ENCODE measurements around the gene PNLIPRP1. TPM values are rescaled to one million over a fixed set of nuclear protein-coding genes. Genes with fewer than 3 reads are reported as not detected.

The PNLIPRP1 gene
- total and polyA plus RNA-seq, 2 experiments from 2014 or later: 0.39 TPM; not detected in 1

DNA sequence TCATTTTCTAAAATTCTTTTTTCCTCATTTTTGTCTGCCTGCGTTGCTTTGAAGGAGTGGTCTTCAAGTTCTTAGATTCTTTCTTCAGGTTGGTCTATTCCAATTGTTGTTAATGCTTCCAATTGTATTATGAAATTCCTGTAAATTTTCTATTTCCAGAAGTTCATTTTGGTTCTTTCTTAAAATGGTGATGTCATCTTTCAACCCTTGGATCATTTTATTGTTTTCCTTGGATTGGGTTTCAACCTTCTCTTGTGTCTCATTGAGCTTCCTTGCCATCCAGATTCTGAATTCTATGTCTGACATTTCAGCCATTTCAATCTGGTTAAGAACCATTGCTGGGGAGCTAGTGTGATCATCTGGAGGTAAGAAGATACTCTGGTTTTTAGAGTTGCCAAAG is 63.1 kb downstream of the PNLIPRP1 start:
- Histone ChIP-seq H4K20me1 (ENCODE audit: insufficient read depth, poor library complexity, severe bottlenecking) (no peaks in the 10 kb centered on the region), H3K4me1 (ENCODE audit: insufficient read depth) (no peaks in the 10 kb centered on the region), H3K9me2 (replicated peaks; ENCODE audit: insufficient read depth) (no peaks in the 10 kb centered on the region), H2AFZ (no peak overlapping the region), H3K27me3 (no peaks in the 10 kb centered on the region), H3K4me3 (no peak overlapping the region), H3K27ac (no peak overlapping the region), H3K79me2 (no peaks in the 10 kb centered on the region), H3K4me2 (no peak overlapping the region), H3K36me3 (replicated peaks; ENCODE audit: insufficient read depth, low read depth) (no peaks in the 10 kb centered on the region), H3K9me3 (ENCODE audit: low read depth) (no peaks in the 10 kb centered on the region)
- 90% methylated on average over 1 of the region's 1 CpG for WGBS (ENCODE audit: low lambda C conversion rate, missing lambda C conversion rate)
- TF ChIP-seq, protein P1, sequence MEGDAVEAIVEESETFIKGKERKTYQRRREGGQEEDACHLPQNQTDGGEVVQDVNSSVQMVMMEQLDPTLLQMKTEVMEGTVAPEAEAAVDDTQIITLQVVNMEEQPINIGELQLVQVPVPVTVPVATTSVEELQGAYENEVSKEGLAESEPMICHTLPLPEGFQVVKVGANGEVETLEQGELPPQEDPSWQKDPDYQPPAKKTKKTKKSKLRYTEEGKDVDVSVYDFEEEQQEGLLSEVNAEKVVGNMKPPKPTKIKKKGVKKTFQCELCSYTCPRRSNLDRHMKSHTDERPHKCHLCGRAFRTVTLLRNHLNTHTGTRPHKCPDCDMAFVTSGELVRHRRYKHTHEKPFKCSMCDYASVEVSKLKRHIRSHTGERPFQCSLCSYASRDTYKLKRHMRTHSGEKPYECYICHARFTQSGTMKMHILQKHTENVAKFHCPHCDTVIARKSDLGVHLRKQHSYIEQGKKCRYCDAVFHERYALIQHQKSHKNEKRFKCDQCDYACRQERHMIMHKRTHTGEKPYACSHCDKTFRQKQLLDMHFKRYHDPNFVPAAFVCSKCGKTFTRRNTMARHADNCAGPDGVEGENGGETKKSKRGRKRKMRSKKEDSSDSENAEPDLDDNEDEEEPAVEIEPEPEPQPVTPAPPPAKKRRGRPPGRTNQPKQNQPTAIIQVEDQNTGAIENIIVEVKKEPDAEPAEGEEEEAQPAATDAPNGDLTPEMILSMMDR (IDR thresholded peaks at IDR 0.05; ENCODE audit: poor library complexity): no peak
- no peak for TF ChIP-seq EZH2phosphoT487 (IDR thresholded peaks at IDR 0.05; ENCODE audit: low read depth, severe bottlenecking, unreplicated experiment)
- DNase-seq (ENCODE audit: low spot score): no peak

DNA sequence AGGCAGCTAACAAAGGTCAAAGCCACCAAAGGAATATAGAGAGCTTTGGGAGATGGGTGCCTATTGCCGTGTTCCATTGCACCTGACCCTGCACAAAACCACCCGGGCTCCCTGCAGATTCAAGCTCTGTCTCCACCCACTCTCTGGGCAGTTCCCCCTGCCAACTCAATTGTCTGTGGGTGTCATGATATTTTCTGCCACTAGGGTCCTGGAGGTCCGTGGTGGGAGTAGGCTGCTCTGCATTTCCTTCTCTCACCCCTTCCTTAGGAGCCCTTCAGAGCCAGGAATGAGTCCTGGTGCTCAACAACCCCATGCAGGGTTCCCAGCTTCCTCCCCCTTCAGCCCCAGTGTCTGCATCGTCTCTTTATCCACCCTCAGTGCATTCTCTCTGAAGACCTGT is 64.1 kb downstream of the PNLIPRP1 start:
- Histone ChIP-seq H3K9me2 (replicated peaks; ENCODE audit: insufficient read depth) (no peaks in the 10 kb centered on the region), H3K4me3 (no peak overlapping the region), H3K79me2 (no peaks in the 10 kb centered on the region), H3K27ac (no peak overlapping the region), H3K36me3 (replicated peaks; ENCODE audit: insufficient read depth, low read depth) (no peaks in the 10 kb centered on the region), H3K4me1 (ENCODE audit: insufficient read depth) (no peaks in the 10 kb centered on the region), H4K20me1 (ENCODE audit: insufficient read depth, poor library complexity, severe bottlenecking) (no peaks in the 10 kb centered on the region), H3K27me3 (no peaks in the 10 kb centered on the region), H3K4me2 (no peak overlapping the region), H3K9me3 (ENCODE audit: low read depth) (no peaks in the 10 kb centered on the region), H2AFZ (no peak overlapping the region)
- TF ChIP-seq, protein P1 (IDR thresholded peaks at IDR 0.05; ENCODE audit: poor library complexity): peak; percentile 11
- no peak for TF ChIP-seq EZH2 (IDR thresholded peaks at IDR 0.05; ENCODE audit: borderline replicate concordance)
- WGBS (ENCODE audit: low lambda C conversion rate, missing lambda C conversion rate): 50% methylated on average over 4 of the region's 4 CpGs
- DNase-seq (ENCODE audit: low spot score): no peak

DNA sequence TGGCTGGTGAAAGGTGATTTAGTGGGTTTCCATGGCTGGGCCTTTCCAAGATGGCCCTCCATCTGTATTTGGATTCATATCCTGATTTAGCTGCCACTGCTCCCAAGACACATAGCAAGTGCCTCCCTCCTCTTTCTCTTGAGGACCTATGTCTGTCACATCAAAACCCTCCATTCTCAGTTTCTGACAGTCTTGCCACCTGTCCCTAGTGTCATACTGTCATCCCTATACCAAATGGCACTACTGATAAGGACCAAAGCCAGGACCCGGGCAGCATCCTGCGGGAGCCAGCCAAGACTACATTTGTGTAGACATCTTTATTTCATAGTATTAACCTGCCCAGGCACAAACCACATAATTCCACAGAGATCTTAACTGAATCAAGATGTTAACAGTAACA is 64.8 kb downstream of the PNLIPRP1 start:
- Histone ChIP-seq H3K4me2 (no peak overlapping the region), H3K36me3 (replicated peaks; ENCODE audit: insufficient read depth, low read depth) (no peaks in the 10 kb centered on the region), H2AFZ (no peak overlapping the region), H4K20me1 (ENCODE audit: insufficient read depth, poor library complexity, severe bottlenecking) (no peaks in the 10 kb centered on the region), H3K27me3 (no peaks in the 10 kb centered on the region), H3K79me2 (no peaks in the 10 kb centered on the region), H3K4me1 (ENCODE audit: insufficient read depth) (no peaks in the 10 kb centered on the region), H3K9me2 (replicated peaks; ENCODE audit: insufficient read depth) (no peaks in the 10 kb centered on the region), H3K27ac (no peak overlapping the region), H3K9me3 (ENCODE audit: low read depth) (no peaks in the 10 kb centered on the region), H3K4me3 (no peak overlapping the region)
- WGBS (ENCODE audit: low lambda C conversion rate, missing lambda C conversion rate): 63% methylated on average over 2 of the region's 2 CpGs
- DNase-seq (ENCODE audit: low spot score): no peak
- TF ChIP-seq EZH2 (IDR thresholded peaks at IDR 0.05; ENCODE audit: borderline replicate concordance): no peak
- TF ChIP-seq, protein P1 (IDR thresholded peaks at IDR 0.05; ENCODE audit: poor library complexity): no peak
- no peak for TF ChIP-seq EZH2phosphoT487 (IDR thresholded peaks at IDR 0.05; ENCODE audit: low read depth, severe bottlenecking, unreplicated experiment)

DNA sequence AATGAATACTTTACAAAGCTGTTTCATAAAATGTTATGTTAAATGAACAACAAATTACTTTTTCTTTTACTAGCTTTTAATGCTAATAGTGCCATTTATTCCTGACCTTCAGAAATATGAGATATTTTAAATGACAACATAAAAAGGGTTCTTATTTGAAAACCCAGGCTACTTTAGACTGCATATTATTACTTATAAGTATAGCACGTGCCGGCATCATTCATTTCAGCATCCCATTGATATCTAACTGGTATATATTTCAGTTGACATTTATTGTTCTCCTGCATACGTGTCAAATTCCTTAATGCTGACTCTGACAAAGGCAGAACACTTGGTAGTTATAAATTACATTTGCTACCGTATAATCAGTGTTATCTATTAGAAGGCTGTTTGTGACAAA is 65.3 kb downstream of the PNLIPRP1 start:
- H3K4me1 ChIP-seq (ENCODE audit: insufficient read depth): no peaks in the 10 kb centered on the region
- TF ChIP-seq EZH2phosphoT487 (IDR thresholded peaks at IDR 0.05; ENCODE audit: low read depth, severe bottlenecking, unreplicated experiment): no peak
- no peak for TF ChIP-seq EZH2 (IDR thresholded peaks at IDR 0.05; ENCODE audit: borderline replicate concordance)
- TF ChIP-seq, protein P1 (IDR thresholded peaks at IDR 0.05; ENCODE audit: poor library complexity): no peak
- no peak overlapping the region for H3K4me2 ChIP-seq
- no peak overlapping the region for H2AFZ ChIP-seq
- H3K4me3 ChIP-seq: no peak overlapping the region
- no peaks in the 10 kb centered on the region for H3K9me3 ChIP-seq (ENCODE audit: low read depth)
- no peaks in the 10 kb centered on the region for H3K27me3 ChIP-seq
- H3K27ac ChIP-seq: no peak overlapping the region
- H3K9me2 ChIP-seq (replicated peaks; ENCODE audit: insufficient read depth): no peaks in the 10 kb centered on the region
- DNase-seq (ENCODE audit: low spot score): no peak
- no peaks in the 10 kb centered on the region for H3K36me3 ChIP-seq (replicated peaks; ENCODE audit: insufficient read depth, low read depth)
- WGBS (ENCODE audit: low lambda C conversion rate, missing lambda C conversion rate): 61% methylated on average over 4 of the region's 4 CpGs
- H4K20me1 ChIP-seq (ENCODE audit: insufficient read depth, poor library complexity, severe bottlenecking): no peaks in the 10 kb centered on the region
- H3K79me2 ChIP-seq: no peaks in the 10 kb centered on the region

All from hepatocyte (in vitro differentiated cells).